Activated naive CD4-positive, alpha-beta T cell treated with Interleukin-2 at 50 U/mL for 16 hours (primary cell): Measurements from ENCODE around the gene TMOD2.
"Not testable (repeated sequence)": the region's sequence is repeated elsewhere in the genome, so short reads cannot be mapped to it uniquely, and the experiment has no call there.

Experiments
- DNase-seq: peaks from one replicate; pipeline ENCODE4 v3.0.0-alpha.2; 2020

TMOD2 gene

DNA sequence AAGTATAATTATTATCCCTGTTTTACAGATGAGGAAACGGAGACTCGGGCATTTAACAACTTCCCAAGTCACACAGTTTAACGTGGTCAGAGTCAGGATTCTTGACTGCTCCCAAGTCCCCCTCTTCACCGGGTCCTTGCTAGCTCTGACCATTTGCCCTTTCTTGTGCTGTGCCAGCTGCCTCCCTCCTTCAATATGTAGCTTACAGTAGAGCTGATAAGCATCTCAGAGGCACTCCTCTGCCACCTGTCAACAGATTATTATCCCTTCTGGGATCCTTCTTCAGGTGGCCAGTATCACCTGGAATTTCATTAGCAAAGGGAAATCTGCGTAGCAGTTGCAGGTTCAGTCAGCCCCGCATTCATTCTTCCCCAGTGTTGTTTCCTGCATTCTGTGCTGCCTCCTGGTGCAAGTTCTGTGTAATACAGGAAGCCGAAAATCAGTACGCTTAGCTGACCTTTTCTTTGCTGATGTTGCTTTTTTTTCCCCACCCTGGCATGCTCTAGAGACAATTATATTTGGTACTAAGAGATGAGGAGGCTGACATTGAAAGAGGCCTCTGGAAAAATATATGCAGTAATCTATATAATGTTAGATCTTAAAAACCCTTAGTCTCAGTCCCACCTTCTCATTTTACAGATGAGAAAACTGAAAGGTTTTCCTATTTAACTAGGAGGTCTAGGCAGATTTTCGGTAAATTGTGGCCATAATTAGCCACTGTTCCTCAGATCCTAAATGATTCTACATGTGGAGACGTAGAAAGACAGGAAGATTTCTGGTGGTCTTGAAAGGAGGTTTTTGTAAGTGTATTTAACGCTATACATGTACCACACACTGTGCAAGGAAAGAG is 24.8 kb downstream of the TMOD2 start:
- peak; percentile 49 for DNase-seq

DNA sequence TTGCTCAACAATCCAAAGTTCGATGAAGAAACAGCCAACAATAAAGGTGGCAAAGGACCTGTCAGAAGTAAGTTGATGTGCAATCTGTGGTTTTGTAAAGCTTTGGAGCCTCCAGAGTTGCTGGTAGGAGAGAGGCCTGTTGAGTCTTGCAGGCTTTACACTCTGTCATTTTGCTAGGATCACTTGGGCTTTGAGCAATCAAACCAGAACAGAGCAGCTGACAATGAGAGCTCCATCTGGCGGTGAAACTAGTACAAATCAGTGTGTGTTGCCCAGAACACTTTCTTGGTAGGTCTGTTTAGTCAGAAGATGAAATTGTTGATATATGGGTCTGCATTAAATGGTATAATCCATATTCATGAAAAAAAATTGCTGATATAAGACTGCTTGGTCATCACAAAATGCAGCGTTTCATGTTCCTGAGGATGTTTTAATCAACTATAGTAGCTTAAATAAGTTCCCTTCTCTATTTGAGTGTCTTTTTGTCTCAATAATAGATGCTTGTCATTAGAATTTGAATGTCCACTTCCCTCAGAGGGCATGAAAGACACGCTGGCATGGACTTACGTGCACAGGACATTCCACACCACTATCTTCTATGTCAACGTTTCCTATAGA is 25.7 kb downstream of the TMOD2 start:
- peak; percentile 60 for DNase-seq

DNA sequence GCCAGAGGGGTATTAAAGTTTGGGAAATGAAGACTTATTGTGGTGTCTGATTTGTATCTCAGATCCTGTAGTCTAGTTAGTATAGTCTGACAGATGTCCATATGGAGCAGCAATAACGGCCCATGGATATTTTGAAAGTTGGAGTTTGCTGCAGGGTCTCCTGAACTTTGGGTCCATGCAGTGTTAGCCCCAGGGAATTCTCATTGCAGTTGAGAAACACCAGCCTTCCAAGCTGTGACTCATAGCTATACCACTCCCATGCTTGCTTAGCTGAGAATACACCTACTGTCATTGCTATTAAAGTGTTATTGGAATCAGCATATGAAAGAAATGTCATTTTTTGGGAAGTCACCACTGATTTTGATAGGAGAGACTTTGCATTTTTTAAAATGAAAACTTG is 29.2 kb downstream of the TMOD2 start:
- no peak for DNase-seq

DNA sequence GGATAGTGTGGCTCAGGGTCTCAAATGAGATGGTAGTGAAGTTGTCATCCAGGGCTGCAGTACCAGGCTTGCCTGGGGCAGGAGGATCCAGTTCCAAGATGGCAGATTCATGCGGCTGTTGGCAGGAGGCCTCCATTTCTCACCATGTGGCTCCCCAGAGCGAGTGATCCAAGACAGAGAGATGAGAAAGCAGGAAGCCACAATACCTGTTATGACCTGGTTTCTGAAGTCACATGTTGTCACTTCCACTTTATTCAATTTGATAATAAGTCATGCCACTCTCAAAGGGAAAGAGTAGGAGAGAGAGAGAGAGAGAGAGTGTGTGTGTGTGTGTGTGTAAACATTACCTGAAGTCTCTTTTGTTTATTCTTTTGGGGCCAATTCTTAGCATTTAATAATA is 30.1 kb downstream of the TMOD2 start:
- DNase-seq = no peak

DNA sequence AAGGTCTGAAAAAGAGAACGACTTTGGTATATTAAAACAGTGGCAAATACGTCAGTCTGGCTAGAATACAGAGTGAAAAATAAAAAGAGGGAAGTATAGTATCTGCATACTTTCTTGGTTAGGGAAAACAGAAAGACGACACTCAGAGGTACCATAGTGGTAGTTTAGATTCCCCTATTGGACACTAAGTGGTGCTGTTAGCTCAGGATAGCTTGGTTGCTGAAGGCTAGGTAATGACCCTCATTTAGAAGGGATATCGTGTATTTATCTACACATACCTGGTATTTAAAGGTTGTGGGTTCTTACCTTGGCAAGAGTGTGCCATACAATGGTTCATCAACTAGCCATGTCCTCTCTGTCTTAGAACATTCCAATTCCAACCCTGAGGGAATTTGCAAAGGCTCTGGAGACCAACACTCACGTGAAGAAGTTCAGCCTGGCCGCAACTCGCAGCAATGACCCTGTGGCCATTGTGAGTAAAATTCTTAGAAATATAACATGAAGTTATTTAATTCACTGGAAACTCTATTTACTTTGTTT is 31.0 kb downstream of the TMOD2 start:
- no peak for DNase-seq

DNA sequence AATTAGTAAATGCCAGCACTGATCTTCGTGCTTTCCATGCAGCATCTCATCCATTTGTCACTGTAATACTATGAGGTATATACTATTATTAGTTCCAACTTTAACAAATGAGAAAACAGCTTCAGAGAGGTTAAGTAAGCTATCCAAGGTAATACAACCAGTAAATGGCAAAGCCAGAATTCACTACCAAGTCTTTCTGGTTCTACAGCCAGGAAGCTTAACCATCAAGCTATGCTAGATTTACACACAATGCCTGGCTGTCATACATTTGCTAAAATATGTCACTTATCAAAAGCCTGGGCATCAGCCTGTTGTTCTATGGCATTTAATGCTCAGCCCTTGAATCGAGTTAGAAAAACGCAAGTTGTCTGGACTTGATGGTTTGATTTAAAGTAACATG is 32.6 kb downstream of the TMOD2 start:
- DNase-seq = no peak

DNA sequence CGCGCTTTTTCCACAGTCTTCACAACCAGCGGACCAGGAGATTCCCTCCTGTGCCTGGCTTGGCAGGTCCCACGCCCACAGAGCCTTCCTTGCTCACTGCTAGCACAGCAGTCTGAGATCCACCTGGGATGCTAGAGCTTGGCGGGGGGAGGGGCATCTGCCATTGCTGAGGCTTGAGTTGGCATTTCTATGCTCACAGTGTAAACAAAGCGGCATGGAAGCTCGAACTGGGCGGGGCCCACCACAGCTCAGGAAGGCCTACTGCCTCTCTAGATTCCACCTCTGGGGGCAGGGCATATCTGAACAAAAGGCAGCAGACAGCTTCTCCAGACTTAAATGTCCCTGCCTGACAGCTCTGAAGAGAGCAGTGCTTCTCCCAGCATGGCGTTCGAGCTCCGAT is 35.7 kb downstream of the TMOD2 start:
- not testable (repeated sequence) for DNase-seq

DNA sequence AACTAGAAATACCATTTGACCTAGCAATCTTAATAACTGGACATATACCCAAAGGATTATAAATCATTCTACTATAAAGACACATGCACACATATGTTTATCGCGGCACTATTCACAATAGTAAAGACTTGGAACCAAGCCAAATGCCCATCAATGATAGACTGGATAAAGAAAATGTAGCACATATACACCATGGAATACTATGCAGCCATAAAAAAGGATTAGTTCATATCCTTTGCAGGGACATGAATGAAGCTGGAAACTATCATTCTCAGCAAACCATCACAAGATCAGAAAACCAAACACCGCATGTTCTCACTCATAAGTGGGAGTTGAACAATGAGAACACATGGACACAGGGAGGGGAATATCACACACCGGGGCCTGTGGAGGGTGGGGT is 41.1 kb downstream of the TMOD2 start:
- not testable (repeated sequence) for DNase-seq

DNA sequence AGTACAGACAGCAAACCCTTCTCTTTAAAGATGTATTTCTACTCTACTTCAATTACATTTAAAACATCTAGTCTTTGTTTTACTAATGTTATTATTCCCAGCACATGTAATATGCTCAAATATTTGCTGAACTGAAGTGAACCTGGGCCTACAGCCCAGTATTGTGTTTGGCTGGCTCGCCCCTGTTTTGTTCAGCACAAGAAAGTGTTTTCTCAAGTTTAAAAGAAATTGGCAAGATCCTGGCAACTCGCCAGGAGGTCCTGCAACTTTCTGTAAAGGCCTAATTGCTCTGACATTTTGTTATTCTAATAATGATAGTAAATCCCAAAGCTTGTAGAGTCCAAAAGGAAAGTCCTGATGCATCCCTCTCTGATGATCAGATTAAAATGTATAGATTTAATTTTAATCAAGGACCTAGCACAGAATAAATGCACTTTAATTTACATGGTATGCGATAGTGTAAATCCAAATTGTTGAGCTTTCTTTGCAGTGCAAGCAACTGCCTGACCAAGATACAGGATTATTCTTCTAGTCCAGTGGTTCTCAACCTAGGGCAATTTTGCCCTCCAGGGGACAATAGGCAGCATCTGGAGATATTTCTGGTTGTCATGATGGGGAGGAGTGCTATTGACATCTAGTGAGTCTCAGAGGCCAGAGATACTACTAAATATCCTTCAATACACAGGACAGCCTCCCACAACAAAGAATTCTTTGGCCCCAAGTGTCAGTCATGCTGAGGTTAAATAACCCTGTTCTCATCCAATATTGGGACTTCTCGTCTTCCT is 42.3 kb downstream of the TMOD2 start:
- DNase-seq = no peak

DNA sequence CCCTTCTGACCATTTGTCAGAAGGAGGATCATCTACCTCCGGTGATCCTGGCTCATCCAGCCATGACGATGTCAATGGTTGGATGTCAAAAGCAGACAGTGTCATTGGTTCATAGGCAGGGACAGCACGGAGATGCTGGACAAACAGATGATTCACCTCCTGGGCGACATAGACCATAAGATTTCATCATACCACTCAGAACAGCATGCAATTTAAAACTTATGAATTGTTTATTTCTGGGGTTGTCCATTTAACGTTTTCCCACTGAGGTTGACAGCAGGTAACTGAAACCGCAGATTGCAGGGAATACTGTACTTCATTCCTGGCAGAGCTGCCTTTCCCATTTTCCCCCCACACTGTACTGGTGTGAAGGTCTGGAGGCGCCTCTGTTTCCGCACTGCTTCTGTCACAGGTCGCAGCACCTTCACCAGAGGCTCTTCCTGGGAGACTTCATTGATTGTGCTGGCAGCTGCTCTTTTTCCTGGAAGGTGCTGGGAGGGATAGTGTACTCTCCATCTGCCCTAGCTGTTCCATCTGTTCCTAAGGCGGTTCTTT is 45.5 kb downstream of the TMOD2 start:
- DNase-seq = no peak

DNA sequence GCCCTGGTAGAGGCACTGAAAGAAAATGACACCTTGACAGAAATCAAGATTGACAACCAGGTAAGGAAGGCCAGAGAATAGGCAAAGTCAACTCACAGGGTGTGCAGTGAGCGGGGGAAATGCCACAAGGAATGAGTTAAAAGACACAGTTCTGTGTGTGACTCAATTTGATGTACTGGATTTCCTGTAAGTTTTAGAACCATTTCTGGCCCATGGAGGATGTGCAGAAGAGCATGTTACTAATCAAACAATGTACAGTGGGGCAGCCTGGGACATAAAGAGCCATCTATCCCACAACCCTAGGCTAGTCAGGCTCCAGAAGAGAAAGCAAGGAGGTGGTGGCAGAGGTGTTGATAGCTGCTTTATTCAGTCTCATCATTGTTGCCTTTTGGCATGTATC is 46.9 kb downstream of the TMOD2 start:
- DNase-seq = no peak

DNA sequence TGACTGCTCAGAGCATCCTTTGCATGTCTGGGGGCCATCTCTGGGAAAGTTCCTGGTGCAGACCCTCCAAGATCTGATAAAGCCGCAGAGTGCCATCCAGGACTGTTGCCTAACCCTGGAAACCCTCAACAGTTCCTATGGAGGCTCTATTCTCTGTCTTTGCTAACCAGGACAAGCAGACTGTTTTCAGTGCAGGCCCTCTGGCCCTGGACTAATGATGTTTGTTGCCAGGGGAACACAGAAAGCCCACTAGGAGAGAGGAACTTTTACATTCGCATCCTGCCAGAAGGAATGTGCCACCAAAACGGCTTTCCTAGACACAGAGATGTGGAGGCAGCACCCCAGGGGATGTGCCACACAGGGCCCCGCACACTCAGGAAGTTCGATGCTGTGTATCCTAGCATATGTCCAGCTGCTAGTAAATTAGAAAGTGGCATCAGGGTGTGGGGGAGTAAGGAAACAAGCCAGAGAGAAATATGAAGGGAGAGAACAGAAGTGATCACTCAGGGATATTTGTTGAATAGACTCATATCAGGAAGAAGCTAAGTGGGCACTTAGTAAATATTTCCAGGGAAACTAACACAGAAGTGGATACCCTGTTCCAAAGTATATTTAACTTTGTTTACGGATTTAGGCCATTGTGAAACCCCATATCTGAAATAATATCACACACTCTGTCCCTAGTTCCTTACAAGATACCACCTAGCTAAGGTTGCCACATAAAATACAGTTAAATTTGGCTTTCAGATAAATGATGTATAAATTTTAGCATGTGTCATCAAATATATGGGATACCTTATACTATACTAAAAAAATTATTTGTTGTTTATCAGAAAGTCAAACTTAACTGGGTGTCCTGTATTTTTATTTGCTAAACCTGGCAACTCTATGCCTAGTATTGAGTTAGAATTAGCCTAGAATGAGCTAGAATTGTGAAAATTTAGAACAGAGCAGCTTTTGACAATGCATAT is 48.2 kb downstream of the TMOD2 start:
- no peak for DNase-seq

DNA sequence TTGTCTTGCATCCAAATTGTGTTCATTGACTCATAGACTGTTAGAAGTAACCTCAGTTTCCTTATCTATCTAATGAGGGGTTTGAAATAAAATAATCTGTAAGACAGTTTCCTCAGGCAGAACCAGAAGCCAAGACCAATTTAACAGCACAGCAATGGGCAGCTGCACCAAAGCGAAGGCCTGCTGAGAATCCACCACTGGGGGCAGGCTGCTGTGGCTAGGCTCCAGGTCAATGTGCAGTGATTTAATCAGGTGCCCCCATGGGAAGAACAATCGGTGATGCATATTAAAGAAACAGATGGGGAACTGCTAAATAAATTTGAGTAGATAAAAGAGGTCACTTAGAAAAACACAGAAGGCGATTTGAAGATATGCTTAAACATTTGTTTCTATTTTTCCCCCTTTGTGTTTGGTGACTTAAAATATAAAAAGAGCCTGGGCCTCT is 50.0 kb downstream of the TMOD2 start:
- DNase-seq = no peak

DNA sequence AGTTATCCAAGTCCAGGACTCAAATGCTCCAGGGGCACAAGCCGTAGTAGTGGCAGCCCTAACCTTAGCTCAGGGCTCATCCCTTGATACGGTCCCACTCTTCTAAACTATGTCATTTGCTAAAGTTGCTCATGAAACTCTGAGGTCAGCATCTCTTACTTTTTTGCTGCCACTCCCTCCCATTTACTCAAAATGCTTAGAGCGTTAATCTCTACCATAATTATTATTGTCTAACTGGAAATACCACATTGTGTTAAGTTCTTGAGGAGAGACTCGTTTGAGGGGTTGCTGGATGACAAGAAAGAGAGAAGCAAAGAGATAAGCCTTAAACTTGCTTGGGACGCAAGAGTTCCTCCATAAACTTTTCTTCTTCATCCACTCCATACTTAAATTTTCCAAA is 51.2 kb downstream of the TMOD2 start:
- DNase-seq = no peak

DNA sequence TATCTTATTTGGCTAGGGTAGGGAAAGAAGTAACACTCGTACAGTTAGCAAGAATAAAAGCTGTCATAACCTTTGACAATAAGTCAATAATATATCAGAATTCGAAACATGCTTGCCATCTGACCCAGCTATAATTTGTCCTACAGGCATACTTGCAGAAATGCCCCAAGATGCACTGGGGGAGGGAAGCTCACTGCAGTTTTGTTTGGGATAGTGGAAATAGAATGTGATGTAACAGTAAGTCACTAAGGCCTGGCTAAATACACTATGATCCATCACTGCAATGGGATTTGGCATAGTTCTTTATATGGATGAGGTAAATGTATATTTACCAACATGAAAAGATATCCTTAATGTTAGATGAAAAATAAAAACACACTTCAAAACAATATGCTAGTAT is 52.6 kb downstream of the TMOD2 start:
- no peak for DNase-seq

DNA sequence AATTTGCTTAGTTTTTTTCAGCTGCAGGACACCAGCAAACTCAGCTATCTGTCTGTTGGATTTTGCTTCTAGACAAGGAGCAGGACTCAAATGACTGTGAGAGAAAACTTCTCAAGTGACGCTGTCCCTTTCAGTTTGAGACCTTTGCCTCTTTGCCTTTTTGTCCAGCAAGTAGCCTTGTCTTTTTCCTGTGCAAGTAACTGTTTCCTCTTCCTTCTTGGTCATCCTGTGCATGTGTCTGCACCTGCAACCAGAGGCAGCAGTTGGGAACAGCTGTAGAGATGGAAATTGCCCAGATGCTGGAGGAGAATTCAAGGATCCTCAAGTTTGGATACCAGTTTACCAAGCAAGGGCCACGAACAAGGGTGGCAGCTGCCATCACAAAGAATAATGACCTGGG is 54.7 kb downstream of the TMOD2 start:
- no peak for DNase-seq

DNA sequence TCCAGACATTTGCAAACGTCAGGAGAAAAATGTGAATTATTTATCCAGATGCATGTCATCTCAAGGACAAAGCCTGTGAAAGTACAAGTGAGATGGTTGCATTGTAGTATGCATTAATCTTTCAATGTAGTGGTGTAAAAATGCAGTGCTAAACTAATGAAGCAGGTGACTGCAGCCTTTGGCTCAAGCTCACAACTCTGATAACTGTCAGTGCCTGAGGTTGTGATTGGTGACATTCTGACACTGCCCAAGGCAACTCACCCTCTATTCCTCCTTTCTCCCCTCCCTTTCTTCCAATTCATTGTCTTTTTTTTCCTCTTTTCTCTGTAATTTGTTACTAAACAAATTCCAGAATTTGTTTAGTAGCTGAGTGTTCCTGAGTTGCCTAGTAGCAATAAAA is 58.1 kb downstream of the TMOD2 start:
- no peak for DNase-seq

DNA sequence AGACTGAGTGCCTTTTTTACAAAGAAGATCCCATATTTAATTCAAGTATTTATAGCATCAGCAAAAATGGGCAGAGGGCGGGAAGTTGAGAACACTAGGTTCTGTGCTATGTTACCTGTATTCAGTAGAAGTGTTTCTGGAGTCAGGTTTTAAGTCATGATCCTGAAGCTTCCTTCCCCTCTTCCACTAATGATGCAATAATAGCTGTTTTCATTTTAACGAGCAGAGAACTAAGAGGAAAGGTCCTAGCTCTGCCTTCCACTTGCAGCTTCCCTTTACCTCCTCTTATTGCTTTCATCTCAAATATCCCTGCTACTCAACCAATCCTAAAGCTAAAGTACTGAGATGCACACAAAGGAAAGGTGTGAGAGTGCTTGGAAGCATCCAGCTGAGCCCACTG is 61.2 kb downstream of the TMOD2 start:
- no peak for DNase-seq

DNA sequence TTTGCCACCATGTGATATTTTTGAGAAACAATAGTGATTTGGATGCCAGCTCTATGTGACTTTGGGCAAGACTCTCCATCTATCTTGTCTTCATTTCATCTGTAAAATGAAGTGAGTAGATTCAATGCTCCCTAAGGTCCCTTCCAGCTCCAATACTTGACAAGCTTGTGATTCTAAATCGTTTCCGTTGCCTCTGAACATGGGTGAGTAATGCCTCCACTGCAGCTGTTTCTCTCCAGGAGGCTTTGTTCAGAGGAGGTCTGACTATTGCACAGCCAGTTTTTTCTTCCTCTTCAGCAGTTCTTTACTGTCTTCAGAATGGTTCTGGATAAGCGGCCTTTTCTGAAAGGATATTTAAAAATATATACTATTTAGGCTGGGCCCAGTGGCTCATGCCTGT is 63.2 kb downstream of the TMOD2 start:
- DNase-seq = no peak

DNA sequence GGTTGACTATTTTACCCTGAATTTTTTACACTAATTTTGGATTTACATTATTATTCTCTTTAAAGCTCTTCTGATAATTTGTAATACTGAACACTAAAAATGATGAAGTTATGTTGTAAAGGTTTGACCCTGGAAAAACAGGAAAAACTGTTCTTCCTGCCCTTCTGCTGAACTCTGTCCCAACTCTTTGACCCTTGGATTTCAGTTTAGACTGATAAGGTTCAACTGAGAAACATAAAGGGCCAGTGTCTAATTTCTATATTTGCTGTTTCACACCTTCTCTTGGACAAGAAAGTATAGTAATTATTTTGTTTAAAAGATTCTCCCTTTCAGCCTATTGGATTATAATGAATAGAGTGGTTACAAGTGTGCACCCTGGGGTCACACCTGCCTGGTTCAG is 65.2 kb downstream of the TMOD2 start:
- no peak for DNase-seq

DNA sequence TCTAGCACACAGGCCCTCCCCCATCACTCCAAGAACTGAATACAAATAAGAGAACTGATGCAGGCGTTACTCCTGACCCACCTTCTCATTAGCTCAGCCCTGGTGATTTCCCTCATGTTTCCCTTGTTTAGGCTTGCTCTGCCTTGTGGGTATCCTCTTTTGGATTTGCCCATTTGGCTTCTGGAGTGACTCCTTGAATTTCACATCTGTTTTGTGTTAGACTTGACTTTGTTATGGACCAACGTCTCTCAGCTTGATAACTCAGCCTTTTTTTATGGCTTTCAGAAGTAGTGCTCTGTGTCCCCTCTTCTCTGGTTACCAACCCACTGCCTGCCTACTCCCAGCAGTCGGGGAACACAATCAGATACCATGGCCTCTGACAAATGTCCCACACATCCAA is 66.8 kb downstream of the TMOD2 start:
- DNase-seq = no peak

DNA sequence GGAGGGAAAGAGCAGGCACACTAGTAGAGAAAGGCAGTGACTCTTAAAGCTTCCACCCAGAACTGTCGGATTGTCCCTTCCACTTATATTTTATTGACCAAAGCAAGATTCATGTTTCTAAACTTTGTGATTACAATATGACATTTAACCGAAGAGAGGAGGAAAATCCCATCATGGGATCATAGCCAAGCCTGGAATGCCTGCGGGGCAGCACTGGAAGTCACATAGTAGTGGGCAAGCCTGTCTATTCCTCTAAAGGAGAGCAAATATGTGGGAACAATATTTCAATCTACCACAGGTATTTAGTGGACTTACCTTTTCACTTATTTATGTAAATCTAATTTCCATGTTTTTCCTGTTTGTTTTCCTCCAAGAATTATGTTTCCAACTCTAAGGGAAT is 74.3 kb downstream of the TMOD2 start:
- no peak for DNase-seq
